ENCODE results near the gene TUBA4A. TPM values are rescaled to one million over a fixed set of nuclear protein-coding genes. Genes with fewer than 3 reads are reported as not detected.

TUBA4A gene
- polyA plus RNA-seq, 1 donor from 2014 or later: not detected

- Histone ChIP-seq H3F3A (ENCODE audit: insufficient read depth, low read length, poor library complexity, severe bottlenecking) (no peaks in the 10 kb centered on the region), H3K27me3 (ENCODE audit: insufficient read depth, low read depth, low read length) (peaks cover 39% of the 10 kb centered on the region), H3K9me3 (ENCODE audit: low read length) (no peaks in the 10 kb centered on the region), H3K79me2 (replicated peaks; ENCODE audit: insufficient read depth, low read length) (peaks cover 12% of the 10 kb centered on the region), H3K27ac (ENCODE audit: low read length) (no peak overlapping the region), H2AFZ (ENCODE audit: low read depth, low read length) (no peak overlapping the region), H3K9ac (ENCODE audit: low read length) (no peak overlapping the region), H3K36me3 (ENCODE audit: insufficient read depth, low read length) (peaks cover 8% of the 10 kb centered on the region), H4K20me1 (ENCODE audit: insufficient read depth) (no peaks in the 10 kb centered on the region), H3K4me3 (ENCODE audit: low read length) (no peak overlapping the region), H3K9me2 (ENCODE audit: insufficient read depth, low read length) (no peaks in the 10 kb centered on the region), H3K4me2 (ENCODE audit: low read length) (no peak overlapping the region)
- TF ChIP-seq SMC3 (conservative IDR thresholded peaks at IDR 0.05; ENCODE audit: poor library complexity) (no peak), REST (IDR thresholded peaks at IDR 0.05; ENCODE audit: borderline replicate concordance) (no peak), MXI1 (conservative IDR thresholded peaks at IDR 0.05; ENCODE audit: poor library complexity, severe bottlenecking) (no peak), CTCF (IDR thresholded peaks at IDR 0.05; ENCODE audit: poor library complexity, severe bottlenecking) (no peak), EP300 (conservative IDR thresholded peaks at IDR 0.05; ENCODE audit: poor library complexity, severe bottlenecking) (no peak), TAF1 (IDR thresholded peaks at IDR 0.05; ENCODE audit: low read depth) (no peak), RAD21 (conservative IDR thresholded peaks at IDR 0.05) (no peak), POLR2AphosphoS5 (IDR thresholded peaks at IDR 0.05) (no peak), EZH2 (IDR thresholded peaks at IDR 0.05; ENCODE audit: borderline replicate concordance, insufficient read depth, low read length, poor library complexity, severe bottlenecking) (no peak)
Observed at GRCh38 chr2:219250049-219250781, 3.5 kb downstream of the TUBA4A start.

- Histone ChIP-seq H3F3A (ENCODE audit: insufficient read depth, low read length, poor library complexity, severe bottlenecking) (no peaks in the 10 kb centered on the region), H3K79me2 (replicated peaks; ENCODE audit: insufficient read depth, low read length) (peaks cover 12% of the 10 kb centered on the region), H3K27me3 (ENCODE audit: insufficient read depth, low read depth, low read length) (peaks cover 31% of the 10 kb centered on the region), H3K4me2 (ENCODE audit: low read length) (no peak overlapping the region), H3K27ac (ENCODE audit: low read length) (no peak overlapping the region), H3K4me3 (ENCODE audit: low read length) (no peak overlapping the region), H2AFZ (ENCODE audit: low read depth, low read length) (no peak overlapping the region), H4K20me1 (ENCODE audit: insufficient read depth) (no peaks in the 10 kb centered on the region), H3K9me3 (ENCODE audit: low read length) (no peaks in the 10 kb centered on the region), H3K36me3 (ENCODE audit: insufficient read depth, low read length) (peaks cover 8% of the 10 kb centered on the region), H3K9me2 (ENCODE audit: insufficient read depth, low read length) (no peaks in the 10 kb centered on the region), H3K9ac (ENCODE audit: low read length) (no peak overlapping the region)
- TF ChIP-seq EP300 (conservative IDR thresholded peaks at IDR 0.05; ENCODE audit: poor library complexity, severe bottlenecking) (no peak), TAF1 (IDR thresholded peaks at IDR 0.05; ENCODE audit: low read depth) (no peak), SMC3 (conservative IDR thresholded peaks at IDR 0.05; ENCODE audit: poor library complexity) (no peak), REST (IDR thresholded peaks at IDR 0.05; ENCODE audit: borderline replicate concordance) (no peak), EZH2 (IDR thresholded peaks at IDR 0.05; ENCODE audit: borderline replicate concordance, insufficient read depth, low read length, poor library complexity, severe bottlenecking) (no peak), CTCF (IDR thresholded peaks at IDR 0.05; ENCODE audit: poor library complexity, severe bottlenecking) (no peak), RAD21 (conservative IDR thresholded peaks at IDR 0.05) (no peak), MXI1 (conservative IDR thresholded peaks at IDR 0.05; ENCODE audit: poor library complexity, severe bottlenecking) (no peak), POLR2AphosphoS5 (IDR thresholded peaks at IDR 0.05) (no peak)
Observed at GRCh38 chr2:219249203-219249980, 4.3 kb downstream of the TUBA4A start.

Data from neural cell (in vitro differentiated cells).